ENCODE measurements around the gene JOSD1.

JOSD1 gene

DNA sequence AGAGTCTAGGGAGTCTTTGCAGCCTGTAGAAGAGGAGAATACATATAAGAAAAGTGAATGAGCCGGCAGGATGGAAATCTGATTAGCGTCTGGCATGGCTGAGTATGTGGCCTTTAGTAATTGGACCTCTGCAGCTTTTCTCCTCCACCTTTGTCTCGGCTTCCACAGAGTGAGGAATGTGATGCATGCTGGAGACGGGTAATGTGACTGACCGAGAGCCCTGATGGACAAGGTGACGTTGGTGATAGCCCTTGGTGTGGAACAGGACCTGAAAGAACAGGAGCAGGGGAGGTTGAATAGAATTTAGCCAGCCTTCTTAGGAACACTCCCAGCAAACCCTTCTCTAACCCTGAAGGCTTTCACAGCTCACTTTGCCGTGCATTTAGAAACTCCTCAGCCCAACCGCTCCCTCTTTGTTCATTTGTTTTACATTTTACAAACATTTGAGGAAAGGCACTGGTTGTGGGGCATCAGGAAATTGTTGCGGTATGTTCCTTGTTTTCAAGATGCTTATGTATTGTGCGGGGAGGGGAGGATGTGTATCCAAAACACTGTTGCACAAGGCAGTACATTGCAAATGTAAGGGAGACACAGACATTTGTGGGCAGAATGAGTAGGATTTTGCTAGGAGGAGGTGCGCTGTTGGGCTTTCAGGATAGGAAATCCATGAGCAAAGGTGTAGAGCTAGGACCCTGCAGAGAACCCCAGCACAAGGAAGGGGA, 11.9 kb upstream of the JOSD1 start:
- no peak for DNase-seq (ENCODE audit: low spot score)

DNA sequence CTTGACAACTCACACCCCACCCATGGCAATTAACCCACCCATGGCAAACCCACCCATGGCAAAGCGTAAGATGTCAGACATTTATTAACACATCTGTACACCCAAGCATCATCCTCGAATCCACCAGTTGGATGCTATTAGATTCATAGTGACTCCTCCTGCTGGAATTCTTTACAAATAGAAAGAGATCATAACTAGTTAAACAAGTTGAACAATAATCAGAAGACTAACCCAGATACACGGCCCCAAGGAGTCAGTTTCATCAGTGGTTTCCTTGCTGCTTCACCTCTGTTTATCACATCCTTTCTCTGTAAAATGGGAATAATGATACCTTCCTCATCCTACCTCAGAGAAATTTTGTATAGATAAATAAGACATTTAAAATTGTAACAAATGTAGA, 10.1 kb upstream of the JOSD1 start:
- DNase-seq (ENCODE audit: low spot score), result no peak

DNA sequence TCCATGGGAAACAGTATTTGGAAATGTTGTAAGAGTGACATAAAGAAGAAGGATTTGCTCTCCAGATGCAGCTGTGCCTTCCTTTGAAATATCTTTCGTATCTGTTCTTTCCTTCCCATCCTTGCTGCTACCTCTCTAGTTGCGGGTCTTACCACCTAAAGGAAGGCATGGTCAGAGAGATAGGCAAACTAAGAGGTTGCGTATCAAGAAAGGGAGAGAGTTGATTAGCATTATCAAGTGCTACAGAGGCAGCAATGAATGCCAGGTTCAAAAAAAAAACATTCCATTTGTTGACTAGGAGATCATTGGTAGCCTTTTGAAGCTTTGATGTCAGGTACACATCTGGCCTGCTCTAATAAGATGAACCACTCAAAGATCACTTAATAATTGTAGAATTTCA, 9.6 kb upstream of the JOSD1 start:
- no peak for DNase-seq (ENCODE audit: low spot score)

DNA sequence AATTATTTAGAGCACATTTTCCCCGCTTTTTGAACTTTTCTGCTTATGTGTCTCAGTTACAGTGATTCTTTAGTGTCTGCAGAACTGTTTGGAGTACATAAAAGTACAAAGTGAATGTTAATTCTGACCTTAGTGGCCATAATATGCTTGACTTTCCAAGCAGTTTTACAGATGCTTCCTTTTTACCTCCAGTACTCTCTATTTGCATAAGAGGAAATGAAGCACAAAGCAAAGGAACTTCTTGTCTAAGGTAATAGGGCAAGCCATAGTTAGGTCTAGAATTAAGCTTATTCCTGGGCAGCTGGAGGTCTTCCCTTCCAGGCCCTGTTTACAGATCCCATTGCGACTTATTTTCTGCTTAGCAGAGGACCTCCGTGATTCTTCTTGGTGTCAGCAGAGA, 8.6 kb upstream of the JOSD1 start:
- DNase-seq (ENCODE audit: low spot score), result peak; percentile 48

DNA sequence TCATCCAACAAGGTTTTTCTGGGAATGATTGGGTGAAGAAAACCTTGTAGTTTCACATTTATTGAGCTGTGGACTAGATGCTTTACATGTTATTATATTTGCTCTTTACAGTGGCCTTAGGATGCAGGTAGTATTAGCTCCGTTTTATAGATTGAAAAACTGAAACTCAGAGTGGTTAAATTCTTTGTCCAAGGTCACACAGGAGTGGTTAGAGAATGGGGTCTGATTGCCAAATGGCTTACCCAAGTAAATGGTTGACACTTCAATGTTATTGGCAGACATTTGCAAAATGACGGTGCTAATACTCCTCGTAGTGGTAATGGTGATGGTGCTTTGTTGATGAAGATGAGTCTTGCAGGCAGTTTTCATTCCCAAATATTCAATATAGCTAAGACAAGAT, 7.2 kb upstream of the JOSD1 start:
- DNase-seq (ENCODE audit: low spot score), result no peak

DNA sequence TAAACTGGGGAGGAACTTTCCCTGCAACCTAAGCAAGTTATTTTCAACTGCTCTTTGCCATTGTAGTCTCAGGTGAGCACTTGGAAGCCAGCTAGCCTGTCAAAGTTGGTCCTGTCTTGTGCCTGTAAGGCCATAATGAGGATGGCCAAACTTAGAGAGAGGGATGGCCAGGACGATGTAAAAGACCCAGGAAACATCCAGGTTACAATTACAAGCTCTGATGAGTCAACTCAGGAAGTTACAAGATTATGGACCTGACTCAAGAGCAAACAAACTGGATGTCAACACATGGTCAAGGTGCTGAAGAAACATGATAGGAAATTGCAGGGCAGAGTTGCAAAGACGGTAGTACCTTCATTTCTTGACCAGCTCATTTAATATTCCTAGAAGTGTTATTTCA, 6.6 kb upstream of the JOSD1 start:
- DNase-seq (ENCODE audit: low spot score), result no peak

DNA sequence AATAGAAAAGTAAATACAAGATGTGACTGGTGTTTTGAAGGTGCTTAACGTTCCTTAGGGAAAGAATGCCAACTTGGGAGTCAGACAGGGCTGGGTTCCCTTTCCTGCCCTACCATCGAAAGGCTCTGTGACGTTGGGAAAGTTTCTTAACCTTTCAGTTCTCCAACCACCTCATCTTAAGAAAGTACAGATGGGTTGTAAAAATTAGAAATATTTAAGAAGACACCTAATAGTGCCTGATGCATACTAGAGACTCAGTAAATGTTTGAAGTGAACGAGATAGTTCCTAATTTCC, 6.1 kb upstream of the JOSD1 start:
- DNase-seq (ENCODE audit: low spot score), result no peak

DNA sequence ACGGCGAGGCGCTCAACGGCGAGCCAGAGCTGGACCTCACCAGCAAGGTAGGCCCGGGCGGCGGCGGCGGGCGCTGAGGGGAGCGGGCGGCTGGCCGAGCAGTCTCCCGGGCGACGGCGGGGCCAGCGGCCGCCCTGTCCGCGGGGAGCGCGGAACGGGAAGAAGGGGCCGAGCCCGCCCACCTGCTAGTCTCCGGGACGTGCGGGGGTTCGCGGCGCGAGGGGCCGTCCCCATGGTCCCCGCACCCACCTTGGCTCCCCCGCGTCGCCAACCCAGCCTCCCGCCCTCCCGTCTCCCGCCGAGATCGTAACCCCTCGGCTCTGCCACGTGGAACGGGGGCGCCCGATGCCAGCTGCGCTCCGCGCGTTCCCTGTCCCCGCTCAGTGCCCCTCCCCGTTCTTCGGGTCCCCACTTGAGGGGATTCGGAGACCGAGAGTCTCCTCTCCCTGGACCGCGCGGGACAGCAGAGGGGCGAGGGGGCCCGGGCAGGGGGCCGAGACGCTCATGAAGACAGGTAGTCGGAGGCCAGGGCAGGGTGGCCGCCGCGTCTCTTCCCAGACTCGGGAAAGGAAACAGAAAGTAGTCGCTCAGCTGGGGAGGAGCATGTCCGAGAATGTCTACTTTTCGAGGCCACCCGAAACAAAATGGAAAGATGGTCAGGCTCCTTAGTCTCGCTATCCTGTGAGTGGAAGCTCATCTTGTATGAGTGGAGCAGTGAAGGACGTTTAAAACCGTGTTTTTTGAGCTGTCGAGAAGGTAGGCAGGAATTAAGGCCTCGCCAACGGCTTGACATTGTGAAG, 5.6 kb upstream of the JOSD1 start:
- peak; percentile 49 for DNase-seq (ENCODE audit: low spot score)

DNA sequence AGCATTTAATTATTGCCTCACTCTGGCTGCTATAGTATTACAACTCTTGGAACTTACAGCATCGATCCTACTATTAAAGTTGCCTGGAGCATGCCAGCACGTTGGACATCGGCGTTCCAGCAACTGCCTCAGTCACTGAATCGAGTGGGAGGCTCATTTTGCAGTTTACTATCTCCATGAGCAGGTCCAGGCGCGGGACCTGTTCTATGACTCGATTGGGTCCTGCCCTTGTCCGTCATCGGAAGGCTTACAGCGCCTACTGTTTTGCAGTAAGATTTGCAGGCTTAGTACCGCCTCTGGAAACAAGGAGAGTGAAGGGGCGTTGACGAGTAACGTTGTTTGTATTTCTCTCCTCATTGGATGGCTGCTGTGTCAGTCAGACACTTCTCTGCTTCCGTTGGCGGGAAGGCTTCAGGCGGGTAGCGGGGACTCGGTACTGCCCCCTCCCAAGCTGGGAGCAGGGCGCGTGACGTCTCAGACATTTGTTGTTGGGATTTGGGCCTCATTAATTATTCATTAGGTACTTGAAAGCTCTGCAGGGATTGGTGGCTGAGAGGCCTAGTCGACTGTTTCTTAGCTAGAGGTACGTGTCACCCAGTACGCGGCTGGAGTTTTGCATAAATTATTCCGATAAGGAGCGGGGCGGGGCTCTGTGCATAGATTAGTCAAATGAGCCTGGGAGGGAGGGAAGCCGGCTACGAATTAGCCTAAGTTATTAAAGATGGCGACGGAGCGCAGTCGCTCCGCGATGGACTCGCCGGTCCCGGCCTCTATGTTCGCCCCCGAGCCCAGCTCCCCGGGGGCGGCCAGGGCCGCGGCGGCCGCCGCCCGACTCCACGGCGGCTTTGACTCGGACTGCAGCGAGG, 4.7 kb upstream of the JOSD1 start, which contains the start of gene GTPBP1:
Gene GTPBP1, plus strand, starts transcription at position 710 of the 866 bp plus-strand sequence. Its CDS starts 12 bp downstream, at position 722.
- peak; percentile 98 for DNase-seq (ENCODE audit: low spot score)

DNA sequence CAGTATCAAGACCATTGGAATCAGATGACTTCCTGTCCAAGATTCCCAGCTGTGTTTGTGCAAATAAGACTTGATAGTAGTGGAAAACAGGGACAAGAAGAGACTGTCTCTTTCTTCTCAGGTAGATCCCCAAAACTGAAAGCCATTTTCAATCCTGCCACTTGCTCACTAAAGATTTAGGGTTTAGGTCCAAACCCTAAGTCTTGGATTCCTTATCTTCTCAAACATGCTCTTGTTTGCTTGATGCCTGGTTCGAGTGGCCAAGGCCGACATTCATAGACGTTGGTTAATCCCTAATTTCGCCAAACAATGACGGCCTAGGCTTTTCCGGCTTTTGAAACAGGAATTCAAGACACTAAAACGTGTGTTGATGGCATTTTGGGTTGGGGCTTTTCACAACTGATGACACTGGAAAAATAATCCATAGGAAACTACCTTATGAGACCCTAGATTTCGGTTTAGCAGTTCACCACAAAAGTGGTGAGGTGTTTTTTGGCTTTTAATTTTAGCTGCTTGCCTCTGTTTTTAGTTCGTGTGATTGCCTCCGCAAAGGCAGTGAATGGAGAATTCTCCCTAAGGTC, 4.0 kb upstream of the JOSD1 start:
- DNase-seq (ENCODE audit: low spot score), result no peak

DNA sequence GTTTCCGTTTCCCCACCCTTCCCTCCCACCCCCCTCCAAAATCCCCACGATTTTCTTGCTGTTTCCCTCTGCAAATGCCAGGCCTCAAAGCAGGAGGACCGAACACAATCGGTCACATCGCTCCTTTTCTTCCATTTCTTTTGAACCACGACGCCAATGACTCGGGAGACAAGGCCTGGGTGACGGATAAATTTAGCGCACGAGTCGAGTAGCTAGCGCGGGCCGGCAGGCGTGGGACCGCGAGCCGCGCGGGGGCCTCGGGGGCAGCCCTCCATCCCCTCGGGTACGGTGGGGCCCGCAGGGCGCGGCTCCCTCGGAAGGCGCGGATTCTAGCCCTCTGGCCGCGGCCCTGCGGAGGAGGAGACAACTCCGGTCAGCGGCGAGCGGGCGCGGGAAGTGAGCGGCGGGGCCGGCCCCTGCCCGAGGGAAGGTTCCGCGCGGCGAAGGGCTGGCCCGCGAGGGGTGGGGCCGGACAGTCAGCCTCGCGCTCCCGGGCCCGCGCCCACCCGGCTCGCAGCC, 414 bp downstream of the JOSD1 start:
- no peak for DNase-seq (ENCODE audit: low spot score)

DNA sequence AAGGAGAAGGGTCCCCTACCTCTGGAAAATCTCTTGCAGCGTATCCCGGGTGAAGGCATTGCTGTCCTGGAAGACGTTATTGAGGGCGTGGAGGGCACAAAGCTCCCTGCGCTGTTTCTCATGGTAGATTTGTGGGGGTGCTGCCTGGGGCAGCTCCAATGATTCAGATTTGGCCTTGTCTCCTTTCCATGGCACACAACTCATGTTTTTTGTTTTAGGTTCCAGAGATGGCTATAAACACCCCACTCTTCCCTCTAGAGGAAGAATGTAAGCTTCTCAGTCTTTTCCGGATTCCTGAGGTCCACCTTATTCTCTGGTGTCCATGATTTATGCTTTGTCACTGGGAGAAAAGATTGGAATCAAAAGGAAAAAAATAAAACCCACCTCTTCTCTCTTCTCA, 959 bp downstream of the JOSD1 start:
- DNase-seq (ENCODE audit: low spot score), result no peak

DNA sequence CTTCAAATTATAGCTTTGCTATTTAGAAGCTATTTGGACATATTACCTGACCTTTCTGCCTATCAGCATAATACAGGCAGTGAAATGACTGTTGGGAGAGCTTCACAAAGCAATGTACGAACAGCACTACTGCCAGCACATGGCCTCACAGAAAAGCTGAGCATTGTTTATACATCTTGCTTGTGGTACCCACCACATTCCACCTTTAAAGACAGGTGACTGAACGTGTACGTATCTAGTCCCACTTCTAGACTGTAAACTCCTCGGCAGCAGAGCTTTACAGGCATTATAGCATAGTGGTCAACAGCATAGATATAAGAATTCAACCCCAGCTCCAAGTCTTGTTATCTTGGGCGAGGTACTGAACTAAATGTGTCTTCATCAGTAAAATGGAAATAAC, 1.6 kb downstream of the JOSD1 start:
- no peak for DNase-seq (ENCODE audit: low spot score)

DNA sequence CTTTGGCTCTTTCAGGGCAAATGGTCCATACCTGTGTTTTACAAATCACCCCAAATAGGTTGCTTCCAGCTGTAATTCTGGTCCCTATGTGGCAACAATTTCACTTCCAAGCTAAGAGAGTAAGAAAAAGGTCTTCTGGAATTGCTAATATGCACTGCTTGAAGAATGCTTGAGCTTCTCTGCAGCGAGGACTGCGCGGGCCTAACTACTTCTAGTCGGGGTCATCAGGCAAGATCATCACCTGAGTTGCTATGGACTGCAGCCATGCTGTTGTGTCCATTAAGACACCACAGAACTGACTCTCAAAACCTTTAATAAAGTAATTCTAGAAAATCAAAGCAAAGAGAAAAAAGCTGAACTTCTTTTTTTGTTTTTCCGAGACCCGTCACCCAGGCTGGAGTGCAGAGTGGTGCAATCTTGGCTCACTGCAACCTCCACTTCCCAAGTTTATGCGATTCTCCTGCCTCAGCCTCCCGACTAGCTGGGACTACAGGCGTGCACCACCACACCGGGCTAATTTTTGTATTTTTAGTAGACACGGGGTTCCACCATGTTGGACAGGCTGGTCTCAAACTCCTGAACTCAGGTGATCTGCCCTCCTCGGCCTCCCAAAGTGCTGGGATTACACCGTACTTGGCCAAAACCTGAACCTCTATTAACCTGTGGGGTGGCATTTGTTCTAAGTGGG, 2.2 kb downstream of the JOSD1 start:
- DNase-seq (ENCODE audit: low spot score), result no peak

DNA sequence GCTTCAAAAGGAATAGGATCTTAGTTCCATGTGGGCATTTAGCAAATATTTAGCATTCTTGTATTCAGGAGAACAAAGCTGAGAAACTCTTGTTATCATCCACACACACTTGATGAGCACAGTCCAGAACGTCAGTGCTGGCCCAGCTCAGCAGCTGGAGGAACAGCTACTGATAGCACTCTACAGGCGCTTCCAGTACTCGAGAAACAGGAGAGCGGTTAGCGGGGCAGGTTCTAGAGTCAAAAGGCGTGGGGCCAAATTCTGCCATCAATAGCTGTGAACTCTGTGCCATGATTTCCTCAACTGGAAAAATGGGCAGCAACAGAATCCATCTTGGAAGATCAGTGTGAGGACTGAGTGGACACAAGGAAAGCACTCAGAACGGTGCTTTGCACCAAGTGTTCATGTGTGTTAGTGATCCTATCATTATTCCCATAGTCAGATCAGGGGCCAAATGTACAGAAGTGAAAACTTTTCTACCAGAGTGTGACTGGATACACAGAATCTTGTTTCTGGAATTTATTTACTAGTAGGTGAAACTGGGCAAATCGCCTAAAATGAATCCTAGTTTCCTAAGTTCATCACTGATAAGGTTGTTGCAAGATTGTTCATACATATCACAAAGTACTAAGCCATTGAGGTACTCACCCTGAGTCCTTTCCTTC, 3.2 kb downstream of the JOSD1 start:
- DNase-seq (ENCODE audit: low spot score), result no peak

DNA sequence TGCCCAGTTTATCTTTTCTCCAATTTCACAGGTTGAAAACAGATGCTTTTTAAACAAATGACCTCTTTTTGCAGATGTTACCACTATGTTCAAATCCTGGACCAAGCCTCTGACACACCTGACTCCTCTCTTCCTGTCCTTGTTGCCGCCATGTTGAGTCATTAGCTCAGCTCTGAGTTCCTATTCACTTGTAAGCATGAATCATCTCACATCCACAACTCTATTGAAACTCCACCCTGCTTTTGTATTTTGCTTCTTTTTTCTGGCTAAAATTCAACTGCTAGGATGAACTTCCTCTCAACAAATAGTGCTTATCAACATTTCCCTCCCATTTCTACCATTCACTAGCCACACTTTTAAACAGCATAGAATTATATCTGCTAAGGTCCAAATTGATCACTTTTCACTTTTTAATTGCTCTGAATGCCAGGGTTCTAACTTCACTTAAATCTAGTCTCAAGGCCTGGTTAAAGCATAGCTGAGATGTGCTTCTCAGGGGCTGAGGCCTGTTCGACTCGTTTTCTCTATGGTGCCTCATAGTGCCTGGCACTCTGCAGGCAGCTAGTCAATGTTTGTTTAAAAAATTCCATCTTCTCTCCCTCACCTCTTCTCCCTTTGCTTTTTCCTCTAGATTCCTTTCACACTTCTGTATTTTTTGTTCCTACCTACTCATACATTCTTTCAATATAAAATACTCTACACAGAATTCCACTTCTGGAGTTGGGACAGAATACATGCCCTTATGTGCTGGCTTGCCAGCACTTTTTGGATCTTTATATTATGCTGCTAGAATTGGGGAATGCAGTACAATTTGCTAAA, 3.9 kb downstream of the JOSD1 start:
- no peak for DNase-seq (ENCODE audit: low spot score)

DNA sequence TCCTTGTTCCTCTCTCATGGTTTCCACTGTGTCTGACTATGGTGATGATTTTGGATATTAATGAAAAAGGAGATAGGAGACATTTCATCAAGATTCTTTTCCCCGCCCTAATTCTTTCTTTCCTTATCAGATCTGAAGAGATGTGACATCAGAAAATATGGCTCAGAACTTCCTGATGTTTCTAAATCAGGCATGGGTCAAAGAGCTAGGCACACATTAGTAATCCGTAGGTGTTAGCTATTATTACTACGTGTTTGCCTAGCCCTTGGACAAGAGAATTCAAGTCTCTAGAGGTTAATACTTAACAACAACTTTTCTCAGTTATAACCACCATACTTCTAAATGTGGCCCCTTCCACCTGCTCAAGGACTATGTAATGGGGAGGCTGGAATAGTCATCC, 5.8 kb downstream of the JOSD1 start:
- no peak for DNase-seq (ENCODE audit: low spot score)

DNA sequence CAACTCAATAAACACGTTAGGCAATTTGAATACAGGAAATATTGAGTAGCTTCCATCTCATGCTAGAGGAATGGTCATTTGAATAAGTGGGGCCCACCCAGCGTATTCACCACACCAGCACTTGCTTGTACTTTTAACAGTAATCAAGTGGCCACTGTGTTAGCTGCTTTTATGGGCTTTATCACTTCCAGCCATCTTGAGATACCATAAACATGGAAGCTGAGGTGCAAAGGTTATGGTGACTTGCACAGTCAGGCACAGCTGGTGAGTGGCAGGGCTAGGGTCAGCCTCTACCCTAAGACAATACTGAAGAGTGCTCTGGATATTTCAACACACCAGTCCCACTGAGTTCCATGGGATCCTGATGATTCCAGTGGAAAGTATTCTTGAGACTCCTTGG, 6.7 kb downstream of the JOSD1 start:
- DNase-seq (ENCODE audit: low spot score), result no peak

DNA sequence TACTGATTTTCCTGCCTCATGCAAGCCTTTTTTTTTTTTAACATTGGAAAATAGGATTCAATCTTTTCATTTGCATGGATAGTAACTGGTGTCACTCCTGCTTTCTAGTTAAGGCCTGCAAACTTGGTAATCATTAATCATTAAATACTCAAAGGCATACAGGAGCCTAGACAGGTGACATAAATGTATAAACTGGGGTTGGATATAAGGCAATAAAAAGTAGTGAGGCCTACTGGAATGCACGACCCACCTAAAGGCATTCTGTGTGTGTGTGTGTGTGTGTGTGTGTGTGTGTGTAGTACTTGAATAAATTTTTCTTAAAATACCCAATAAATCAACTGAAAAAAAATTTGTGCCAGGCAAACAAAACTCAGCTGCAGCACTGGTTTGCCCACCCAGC, 11.1 kb downstream of the JOSD1 start:
- no peak for DNase-seq (ENCODE audit: low spot score)

DNA sequence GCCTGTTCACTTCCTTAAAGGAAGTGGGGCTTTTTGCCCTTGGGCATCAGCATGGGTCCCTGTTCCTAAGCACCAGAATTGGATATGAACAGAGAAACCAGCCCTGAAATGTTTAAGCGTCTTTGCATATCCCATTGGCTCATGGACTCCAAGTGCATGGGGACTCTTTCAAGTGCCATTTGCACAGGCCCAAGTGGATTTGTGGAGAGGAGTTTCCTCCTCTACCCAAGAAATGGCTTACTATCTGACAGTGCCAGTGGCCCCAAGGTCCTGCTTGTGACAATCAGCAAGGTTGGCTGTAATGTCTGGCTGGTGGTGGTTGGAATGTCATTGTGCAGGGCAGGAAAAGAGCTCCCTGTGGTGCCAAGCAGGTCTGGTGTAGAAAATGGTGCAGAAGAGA, 15.0 kb downstream of the JOSD1 start:
- DNase-seq (ENCODE audit: low spot score), result no peak

Measured in germinal center (tissue), 1 donor.